ENCODE data around the gene TICRR. TPM values are rescaled to one million over a fixed set of nuclear protein-coding genes. Genes with fewer than 3 reads are reported as not detected.

Gene TICRR
- total RNA-seq, 4 donors from 2014 or later = 0.60 TPM; not detected in 3

DNA sequence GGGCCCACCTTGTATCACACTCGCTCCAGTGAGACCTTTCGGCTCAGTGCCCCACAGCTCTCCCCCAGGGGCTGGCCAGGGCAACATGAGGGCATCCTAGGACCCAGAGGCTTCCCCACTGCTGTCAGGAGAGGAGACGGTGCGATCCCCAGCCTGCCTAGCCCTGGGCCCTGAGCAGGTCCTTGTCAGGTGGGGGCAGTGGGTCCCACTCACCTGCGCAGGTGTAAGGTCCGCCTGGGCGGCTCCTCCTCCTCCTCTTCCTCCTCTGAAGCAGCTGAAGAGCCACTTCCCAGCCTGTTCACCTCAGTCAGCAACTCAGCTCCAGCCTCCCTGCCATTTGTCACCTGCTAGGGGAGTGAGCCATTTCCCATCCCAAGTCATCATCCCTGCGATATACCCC lies 70.4 kb downstream of the TICRR start:
- no peaks in the 10 kb centered on the region for H3K9me3 ChIP-seq
- TF ChIP-seq POLR2A (IDR thresholded peaks at IDR 0.05) = no peak
- TF ChIP-seq, protein P1, sequence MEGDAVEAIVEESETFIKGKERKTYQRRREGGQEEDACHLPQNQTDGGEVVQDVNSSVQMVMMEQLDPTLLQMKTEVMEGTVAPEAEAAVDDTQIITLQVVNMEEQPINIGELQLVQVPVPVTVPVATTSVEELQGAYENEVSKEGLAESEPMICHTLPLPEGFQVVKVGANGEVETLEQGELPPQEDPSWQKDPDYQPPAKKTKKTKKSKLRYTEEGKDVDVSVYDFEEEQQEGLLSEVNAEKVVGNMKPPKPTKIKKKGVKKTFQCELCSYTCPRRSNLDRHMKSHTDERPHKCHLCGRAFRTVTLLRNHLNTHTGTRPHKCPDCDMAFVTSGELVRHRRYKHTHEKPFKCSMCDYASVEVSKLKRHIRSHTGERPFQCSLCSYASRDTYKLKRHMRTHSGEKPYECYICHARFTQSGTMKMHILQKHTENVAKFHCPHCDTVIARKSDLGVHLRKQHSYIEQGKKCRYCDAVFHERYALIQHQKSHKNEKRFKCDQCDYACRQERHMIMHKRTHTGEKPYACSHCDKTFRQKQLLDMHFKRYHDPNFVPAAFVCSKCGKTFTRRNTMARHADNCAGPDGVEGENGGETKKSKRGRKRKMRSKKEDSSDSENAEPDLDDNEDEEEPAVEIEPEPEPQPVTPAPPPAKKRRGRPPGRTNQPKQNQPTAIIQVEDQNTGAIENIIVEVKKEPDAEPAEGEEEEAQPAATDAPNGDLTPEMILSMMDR (IDR thresholded peaks at IDR 0.05) = no peak
- TF ChIP-seq EP300 (IDR thresholded peaks at IDR 0.05) = no peak
- H3K4me3 ChIP-seq = no peak overlapping the region
- H3K27me3 ChIP-seq = no peaks in the 10 kb centered on the region
- no peak overlapping the region for H3K27ac ChIP-seq
- peaks cover 0 to 8% (median 0%) of the 10 kb centered on the region in 4 donors for H3K4me1 ChIP-seq
- no peak for DNase-seq (ENCODE audit: low spot score in 2 of 2)
- 92% methylated on average over 5 to 8 of the region's 8 CpGs for WGBS, 2 donors
- H3K36me3 ChIP-seq = peaks cover 0 to 50% (median 0%) of the 10 kb centered on the region in 3 donors

DNA sequence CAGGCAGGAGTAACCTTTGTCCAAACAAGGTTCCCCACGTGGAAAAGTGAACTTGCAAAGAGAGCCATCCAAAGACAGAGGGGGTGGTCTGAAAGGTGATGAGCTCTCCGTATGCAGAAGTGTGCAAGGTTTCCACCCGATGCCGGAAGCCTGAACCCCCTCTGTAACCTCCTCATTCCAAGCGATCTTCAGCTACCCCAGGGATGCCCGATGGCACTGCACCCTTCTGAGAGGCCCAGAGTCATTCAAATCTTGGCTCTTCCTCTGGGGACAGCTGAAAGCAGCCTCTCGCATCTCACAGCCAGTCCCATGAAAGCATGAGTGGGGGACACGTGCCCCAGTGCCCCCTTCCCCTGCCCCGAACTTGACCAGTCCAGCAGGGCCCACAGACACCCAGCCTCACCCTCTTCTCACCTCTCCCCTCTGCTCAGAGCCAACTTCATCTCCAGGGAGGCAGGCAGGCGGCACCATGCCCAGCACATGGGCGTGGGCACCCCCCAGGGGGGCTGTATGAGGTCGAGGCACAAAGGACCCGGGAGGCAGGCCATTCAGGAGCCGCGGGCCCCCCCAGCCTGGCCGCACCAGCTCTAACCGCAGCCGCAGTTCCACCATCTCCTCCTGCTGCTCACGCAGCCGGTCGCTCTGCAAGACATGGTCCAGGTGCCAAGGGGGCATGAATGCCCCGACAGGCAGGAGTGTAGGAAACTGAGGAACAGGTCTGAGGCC lies 71.3 kb downstream of the TICRR start:
- H3K4me3 ChIP-seq = no peak overlapping the region
- no peak for TF ChIP-seq POLR2A (IDR thresholded peaks at IDR 0.05)
- no peak for TF ChIP-seq EP300 (IDR thresholded peaks at IDR 0.05)
- TF ChIP-seq, protein P1 (IDR thresholded peaks at IDR 0.05) = no peak
- no peak for DNase-seq (ENCODE audit: low spot score in 2 of 2)
- peaks cover 0 to 8% (median 0%) of the 10 kb centered on the region in 4 donors for H3K4me1 ChIP-seq
- H3K9me3 ChIP-seq = no peaks in the 10 kb centered on the region
- no peaks in the 10 kb centered on the region for H3K27me3 ChIP-seq
- no peak overlapping the region for H3K27ac ChIP-seq
- WGBS, 2 donors = 82 to 89% methylated on average over 18 to 21 of the region's 22 CpGs
- H3K36me3 ChIP-seq = peaks cover 0 to 41% (median 0%) of the 10 kb centered on the region in 3 donors

DNA sequence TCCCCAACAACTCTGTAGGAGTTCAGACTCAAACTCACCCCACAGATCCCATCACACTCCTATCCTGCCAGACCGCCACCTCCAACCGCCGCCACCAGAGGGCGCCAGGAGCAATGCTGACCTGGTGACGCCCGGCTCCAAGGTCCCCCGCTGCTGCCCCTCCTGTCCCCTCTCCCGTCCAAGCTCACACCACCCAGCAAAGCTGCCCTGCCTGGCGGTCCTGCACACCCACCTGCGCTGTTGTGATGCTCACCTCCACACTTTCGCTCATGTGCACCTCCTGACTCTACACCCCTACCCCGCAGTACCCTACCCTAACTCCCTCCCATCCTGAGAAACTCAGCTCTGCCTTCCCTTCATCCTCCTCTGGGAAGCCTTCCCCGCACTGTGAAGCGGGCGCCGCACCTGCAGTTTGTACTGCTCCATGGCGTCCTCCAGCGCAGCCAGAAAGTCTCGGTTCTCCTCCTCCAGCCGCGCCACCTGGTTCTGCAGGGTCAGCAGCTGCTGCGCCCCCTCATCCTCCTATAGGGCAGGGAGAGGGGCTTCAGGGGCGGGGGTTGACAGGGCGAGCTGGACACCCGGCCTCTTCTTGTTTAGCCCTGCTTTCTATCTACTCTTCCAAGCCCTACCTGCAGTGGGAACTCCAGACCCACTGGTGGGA lies 72.1 kb downstream of the TICRR start:
- peak; percentile 78 to 92 for DNase-seq (ENCODE audit: low spot score in 2 of 2)
- Histone ChIP-seq H3K27ac (no peak overlapping the region), H3K4me1 (peaks cover 0 to 8% (median 0%) of the 10 kb centered on the region in 4 donors), H3K4me3 (no peak overlapping the region), H3K27me3 (no peaks in the 10 kb centered on the region), H3K36me3 (peaks cover 0 to 34% (median 0%) of the 10 kb centered on the region in 3 donors), H3K9me3 (no peaks in the 10 kb centered on the region)
- WGBS, 2 donors = 55 to 57% methylated on average over 25 of the region's 25 CpGs
- no peak for TF ChIP-seq POLR2A (IDR thresholded peaks at IDR 0.05)
- TF ChIP-seq, protein P1 (IDR thresholded peaks at IDR 0.05) = peak; percentile 69 to 87 (median 78)

DNA sequence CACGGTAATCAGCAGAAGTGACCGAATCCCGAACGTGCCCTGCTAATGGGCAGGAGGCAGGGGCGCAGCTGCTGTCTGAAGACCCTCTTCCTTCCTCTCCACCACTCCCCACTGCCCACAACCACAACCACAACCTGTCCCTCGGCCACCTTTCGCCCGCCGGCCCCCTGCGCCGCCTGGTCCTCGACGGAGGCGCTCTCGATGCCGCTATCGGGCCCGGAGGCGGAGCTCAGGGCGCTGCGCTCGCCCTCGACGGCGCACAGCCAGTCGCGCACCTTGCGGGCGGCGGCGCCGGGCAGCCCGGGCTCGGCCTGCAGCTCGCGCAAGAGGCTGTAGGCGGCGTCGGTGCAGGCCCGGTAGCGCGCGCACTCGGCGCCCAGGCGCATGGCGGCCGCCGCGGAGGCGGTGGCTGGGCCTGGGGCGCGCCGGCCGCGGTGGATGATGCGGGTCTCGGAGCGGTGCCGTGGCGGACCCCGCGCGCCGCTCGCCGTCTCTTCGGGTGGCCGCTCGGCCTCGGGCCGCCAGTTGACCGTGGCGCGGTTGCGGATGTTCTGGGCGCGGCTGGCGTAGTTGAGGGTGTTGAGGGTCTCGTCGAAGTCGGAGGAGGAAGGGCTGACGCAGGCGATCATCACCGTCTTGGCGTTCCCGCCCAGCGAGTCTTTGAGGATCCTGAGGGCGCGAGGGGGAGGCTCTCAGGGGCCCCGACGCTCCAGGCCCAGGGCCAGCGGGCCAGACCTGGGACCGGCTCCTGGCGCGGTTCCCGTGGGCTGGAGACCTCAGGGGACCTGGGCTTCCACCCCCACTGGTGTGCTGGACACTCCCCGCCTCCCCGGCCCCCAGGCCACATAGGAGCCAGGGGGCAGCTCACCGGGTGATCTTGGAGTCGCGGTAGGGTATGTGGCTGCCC lies 73.1 kb downstream of the TICRR start:
- Histone ChIP-seq H3K4me1 (peaks cover 0 to 8% (median 0%) of the 10 kb centered on the region in 4 donors), H3K9me3 (no peaks in the 10 kb centered on the region), H3K27ac (no peak overlapping the region), H3K36me3 (peaks cover 0 to 31% (median 0%) of the 10 kb centered on the region in 3 donors), H3K4me3 (no peak overlapping the region), H3K27me3 (no peaks in the 10 kb centered on the region)
- TF ChIP-seq POLR2A (IDR thresholded peaks at IDR 0.05) = no peak
- TF ChIP-seq EP300 (IDR thresholded peaks at IDR 0.05) = no peak
- TF ChIP-seq, protein P1 (IDR thresholded peaks at IDR 0.05) = no peak
- no peak for DNase-seq (ENCODE audit: low spot score in 2 of 2)
- WGBS, 2 donors = 87% methylated on average over 76 to 102 of the region's 102 CpGs

Data from tibial nerve (tissue), 4 donors.